GM12878 (cell line): Measurements from ENCODE around the gene CAPN8. TPM values are rescaled to one million over a fixed set of nuclear protein-coding genes. Genes with fewer than 3 reads are reported as not detected.

Source experiments
- ATAC-seq: fragments of 200-7000 bp; cut with Tn5 transposase; 3 replicates; pipeline ENCODE4 v1.9.1; 2020; ENCODE audit warnings: mild to moderate bottlenecking, moderate library complexity
- Bru-seq: library from RNA; stranded (reverse); fragments of 400-500 nt; gene quantifications from one replicate; lab custom pipeline; 2021; lab: Mats Ljungman, UMichigan
- BruChase-seq, 2 experiments: library from RNA; stranded (reverse); fragments of 400-500 nt; gene quantifications; one replicate each; lab custom pipeline; 2021; lab: Mats Ljungman, UMichigan
- BruUV-seq: library from RNA; stranded (reverse); fragments of 400-500 nt; replicated peaks from 2 replicates; lab custom pipeline; 2021; lab: Mats Ljungman, UMichigan
- CTCF ChIA-PET: fragments of 300-600 bp; sonication (Branson Sonifier 250); formaldehyde crosslinking; extraction: SDS; loops from one replicate; lab custom pipeline; 2021; ENCODE audit warnings: inconsistent platforms; lab: Yijun Ruan, JAX
- POLR2A ChIA-PET: fragments of 350-600 bp; formaldehyde crosslinking; extraction: SDS; loops from one replicate; lab custom pipeline; 2021; ENCODE audit warnings: inconsistent platforms; lab: Charles Lee
- RAD21 ChIA-PET: fragments of 300-600 bp; sonication (Branson Sonifier 250); formaldehyde crosslinking; loops from one replicate; lab custom pipeline; 2023; ENCODE audit warnings: antibody characterized with exemption; ENCODE audit not compliant: unreplicated experiment; lab: Charles Lee
- SMC1A ChIA-PET: fragments of 300-600 bp; sonication (Branson Sonifier 250); formaldehyde crosslinking; loops from one replicate; lab custom pipeline; 2023; ENCODE audit not compliant: unreplicated experiment, uncharacterized antibody; lab: Charles Lee
- DNase-seq: peaks from one replicate; pipeline ENCODE4 v3.0.0-alpha.2; 2011; ENCODE audit warnings: low read depth, low spot score
- FAIRE-seq: peaks from 3 replicates; lab custom pipeline; 2011; peaks lifted over from hg19 to GRCh38; lab: Jason Lieb, UNC
- H2AFZ ChIP-seq: 2 replicates; pipeline ENCODE4 v1.6.0; 2011; ENCODE audit warnings: low read depth, low read length, control low read depth; ENCODE audit not compliant: control insufficient read depth
- H3K27ac ChIP-seq: 2 replicates; pipeline ENCODE4 v1.5.1; 2011; ENCODE audit warnings: control low read depth; ENCODE audit not compliant: control insufficient read depth, insufficient read depth
- H3K27me3 ChIP-seq, 2 experiments: replicated peaks in 1 of 2; 2 replicates each; pipeline versions ENCODE4 v1.6.0 to v1.6.1; 2011; ENCODE audit warnings: low read length in 1 of 2; ENCODE audit not compliant: control insufficient read depth in 2 of 2, insufficient read depth in 2 of 2
- H3K36me3 ChIP-seq, 2 experiments: 2 replicates each; pipeline ENCODE4 v1.5.1; 2011; ENCODE audit warnings: low read length in 1 of 2; ENCODE audit not compliant: control insufficient read depth in 2 of 2, insufficient read depth in 2 of 2
- H3K4me1 ChIP-seq: 2 replicates; pipeline ENCODE4 v1.6.1; 2011; ENCODE audit warnings: mild to moderate bottlenecking, low read length, moderate library complexity, mixed read lengths; ENCODE audit not compliant: control insufficient read depth, insufficient read depth
- H3K4me2 ChIP-seq: 2 replicates; pipeline ENCODE4 v1.6.0; 2011; ENCODE audit warnings: control low read depth; ENCODE audit not compliant: control insufficient read depth, insufficient read depth
- H3K4me3 ChIP-seq: fragments of 200-600 bp; sonication (generic); 2 replicates; pipeline ENCODE4 v1.5.1; 2016
- H3K79me2 ChIP-seq: 2 replicates; pipeline ENCODE4 v1.6.0; 2011; ENCODE audit warnings: low read length; ENCODE audit not compliant: control insufficient read depth, insufficient read depth
- H3K9ac ChIP-seq: 2 replicates; pipeline ENCODE4 v1.8.0; 2011; ENCODE audit warnings: low read length, control low read depth, mixed read lengths; ENCODE audit not compliant: control insufficient read depth, insufficient read depth
- H3K9me3 ChIP-seq: replicated peaks from 3 replicates; pipeline ENCODE4 v1.5.1; 2011; ENCODE audit warnings: mild to moderate bottlenecking, low read length; ENCODE audit not compliant: control insufficient read depth, insufficient read depth
- H4K20me1 ChIP-seq: 2 replicates; pipeline ENCODE4 v1.6.0; 2011; ENCODE audit not compliant: control insufficient read depth, insufficient read depth
- FOXK2 ChIP-seq: fragments of 450-650 bp; IDR thresholded peaks from 2 replicates; pipeline ENCODE4 v1.6.1; 2017; ENCODE audit warnings: mild to moderate bottlenecking, moderate library complexity
- MEF2A ChIP-seq: IDR thresholded peaks from 2 replicates; pipeline ENCODE4 v1.6.1; 2011; ENCODE audit warnings: low read depth, mild to moderate bottlenecking, low read length, moderate library complexity; ENCODE audit not compliant: insufficient read depth
- NFYB ChIP-seq: IDR thresholded peaks from 2 replicates; pipeline ENCODE4 v1.6.1; 2011; ENCODE audit warnings: low read depth, mild to moderate bottlenecking, low read length, improper control_type of control experiment, moderate library complexity; ENCODE audit not compliant: insufficient read depth
- NR2C1 ChIP-seq: fragments of 450-650 bp; IDR thresholded peaks from 2 replicates; pipeline ENCODE4 v1.6.1; 2017; ENCODE audit warnings: antibody characterized with exemption, mild to moderate bottlenecking, moderate library complexity
- RAD51 ChIP-seq: fragments of 450-650 bp; IDR thresholded peaks from 2 replicates; pipeline ENCODE4 v1.6.1; 2016; ENCODE audit warnings: moderate library complexity, mild to moderate bottlenecking, inconsistent platforms
- SIN3A ChIP-seq: IDR thresholded peaks from 2 replicates; pipeline ENCODE4 v1.6.1; 2012; ENCODE audit warnings: low read depth, low read length, improper control_type of control experiment
- SMARCA5 ChIP-seq: fragments of 450-650 bp; IDR thresholded peaks from 2 replicates; pipeline ENCODE4 v1.6.1; 2017; ENCODE audit warnings: mild to moderate bottlenecking
- SREBF2 ChIP-seq: IDR thresholded peaks from 2 replicates; pipeline ENCODE4 v1.6.1; 2012; ENCODE audit warnings: mild to moderate bottlenecking, low read length
- TAF1 ChIP-seq: IDR thresholded peaks from 2 replicates; pipeline ENCODE4 v1.6.1; 2011; ENCODE audit warnings: mild to moderate bottlenecking, low read depth, low read length, borderline replicate concordance
- ZNF207 ChIP-seq: fragments of 450-650 bp; IDR thresholded peaks from 2 replicates; pipeline ENCODE4 v1.6.1; 2014; ENCODE audit warnings: antibody characterized with exemption, mild to moderate bottlenecking, borderline replicate concordance
- ZNF24 ChIP-seq: fragments of 450-650 bp; IDR thresholded peaks from 2 replicates; pipeline ENCODE4 v1.6.1; 2017; ENCODE audit warnings: antibody characterized with exemption, mild to moderate bottlenecking
- WGBS: methylation state at CpG from one replicate; pipeline ENCODE4 v1.1.6; 2016; ENCODE audit warnings: low lambda C conversion rate; ENCODE audit not compliant: insufficient replicate concordance, insufficient coverage; ENCODE audit errors: missing lambda C conversion rate; 5-methylcytosine and 5-hydroxymethylcytosine counted together
- in situ Hi-C: fragments of 300-500 bp; cut with MboI; formaldehyde crosslinking; loops from 9 replicates; pipeline ENCODE4 v1.14.3; 2018; ENCODE audit warnings: mixed read lengths
- intact Hi-C: fragments of 100-400 bp; cut with micrococcal nuclease; formaldehyde crosslinking; loops from one replicate; pipeline ENCODE4 v1.14.2; 2022; ENCODE audit not compliant: unreplicated experiment
- long read RNA-seq, 2 experiments: library from polyadenylated mRNA; unstranded; transcript quantifications; one replicate each; pipeline ENCODE4 v2.0.0, GENCODE V29; 2019 to 2020
- polyA minus RNA-seq, 3 experiments: library from RNA; depleted of rRNA, polyadenylated mRNA; stranded (reverse); fragments of >200 nt; gene quantifications; 2 replicates each; pipeline ENCODE4 v1.2.3, GENCODE V29; 2011
- polyA plus RNA-seq, 11 experiments: library from polyadenylated mRNA; depleted of rRNA in 4 of 11; unstranded in 6 of 11; stranded (reverse) in 5 of 11; fragments of >200 nt; fragmentation: Nextera tagmentation in 4 of 11; fragmentation: Illumina TruSeq in 1 of 11; extraction: Ambion mirVana in 4 of 11; extraction: Trizol in 1 of 11; gene quantifications; 1 replicate in 1 of 11; 2 replicates in 10 of 11; pipeline versions ENCODE4 v1.2.1 to v1.2.3, GENCODE V29; 2011 to 2016; ENCODE audit warnings: inconsistent platforms in 2 of 11, missing spikeins in 2 of 11, low read depth in 1 of 11
- total RNA-seq, 4 experiments: library from RNA; depleted of rRNA in 3 of 4; stranded (reverse); fragments of >200 nt in 3 of 4; fragmentation: Illumina TruSeq in 1 of 4; extraction: Trizol in 1 of 4; gene quantifications; 2 replicates each; pipeline versions ENCODE4 v1.2.1 to v1.2.3, GENCODE V29; 2013 to 2021
- TF ChIP-seq, protein P1 (sequence below): fragments of 450-650 bp; IDR thresholded peaks from 2 replicates; pipeline ENCODE4 v1.6.1; 2016; ENCODE audit warnings: mild to moderate bottlenecking, moderate library complexity, borderline replicate concordance
- TF ChIP-seq, protein P2 (sequence below): IDR thresholded peaks from 2 replicates; pipeline ENCODE4 v1.6.1; 2012; ENCODE audit warnings: low read length, inconsistent platforms

CAPN8 gene
- 2.5 TPM in 2 replicates for total RNA-seq (2013; cell fraction: nucleolus; rRNA removed)
- total RNA-seq (2014; rRNA removed) (7.4 and 8.3 TPM in 2 replicates), total RNA-seq (2014; rRNA removed; fragmentation: Illumina TruSeq; extraction: Trizol) (6.4 and 7.3 TPM in 2 replicates), total RNA-seq (2021) (7.5 and 7.6 TPM in 2 replicates), polyA plus RNA-seq (2011; rRNA removed) (9.8 and 13.5 TPM in 2 replicates), polyA plus RNA-seq (2014; fragmentation: Illumina TruSeq; extraction: Trizol) (8.4 and 8.6 TPM in 2 replicates), polyA plus RNA-seq (2014; fragmentation: Nextera tagmentation; extraction: Ambion mirVana) (10 to 100 TPM; 21.8 to 30.7 TPM), polyA plus RNA-seq (2014; rRNA removed) (10.7 and 11.0 TPM in 2 replicates), polyA plus RNA-seq (2016; fragmentation: Nextera tagmentation; extraction: Ambion mirVana) (10 to 100 TPM; 14.4 to 16.0 TPM), polyA minus RNA-seq (2011; rRNA and poly(A)+ RNA removed) (3.0 and 5.3 TPM in 2 replicates), Bru-seq, nascent RNA (percentile 39 among the genes with signal in this experiment), BruChase-seq, experiment 1, labeled RNA remaining after a 6-hour chase (percentile 39 among the genes with signal in this experiment), BruChase-seq, experiment 2, labeled RNA remaining after a 2-hour chase (percentile 37 among the genes with signal in this experiment)
- polyA plus RNA-seq (2011; ENCODE audit: low read depth): 0.64 TPM
- polyA plus RNA-seq (2011; cell fraction: cytosol; rRNA removed): 11.4 and 14.2 TPM in 2 replicates
- 15.4 and 23.1 TPM in 2 replicates for polyA plus RNA-seq (2011; cell fraction: nucleus; rRNA removed)
- 0.66 TPM in 1 of 2 replicates, not detected in the other for polyA plus RNA-seq (2012)
- not detected in 2 replicates for polyA minus RNA-seq (2011; cell fraction: cytosol; rRNA and poly(A)+ RNA removed)
- 1.1 and 2.9 TPM in 2 replicates for polyA minus RNA-seq (2011; cell fraction: nucleus; rRNA and poly(A)+ RNA removed)
- long read RNA-seq, experiment 1, partial matches to known transcripts: 1 of 4 reads
- long read RNA-seq, experiment 1, other reads (novel, unspliced or antisense): 0 of 4 reads
- long read RNA-seq, experiment 2, transcript CAPN8-204 (7 exons, 695 nt): major isoform, 9 of 20 reads
- long read RNA-seq, experiment 2, partial matches to known transcripts: 5 of 20 reads
- long read RNA-seq, experiment 2, other reads (novel, unspliced or antisense): 6 of 20 reads

- Histone ChIP-seq H3K27me3 (peaks cover 0 to 2% of the 10 kb centered on the region in 2 experiments; a peak in 1 of 4 replicates), H2AFZ (no peak within 1 kb of the TSS), H3K79me2 (no peaks in the 10 kb centered on the region), H3K27ac (no peak within 1 kb of the TSS), H3K4me1 (no peaks in the 10 kb centered on the region), H3K4me2 (no peak within 1 kb of the TSS), H3K9me3 (no peaks in the 10 kb centered on the region), H3K36me3 (no peaks in the 10 kb centered on the region), H3K9ac (no peak within 1 kb of the TSS), H3K4me3 (no peak within 1 kb of the TSS), H4K20me1 (no peaks in the 10 kb centered on the region)
- in situ Hi-C loops (no loop called here), intact Hi-C loops (loop anchor here (5.0 kb wide), 1 partner anchor 133 kb away; no protein-coding TSS in a partner anchor)
- POLR2A ChIA-PET: interaction anchor here (0.5 kb wide), 1 partner anchor 653 kb away, joined by 4 read pairs; no protein-coding TSS in a partner anchor
- DNase-seq (no peak), FAIRE-seq (no peak), ATAC-seq (no peak)
- SMC1A ChIA-PET: no interaction called here
- no TSS peak for BruUV-seq
- CTCF ChIA-PET: no interaction called here
- WGBS: 19% methylated on average over 6 of the region's 6 CpGs
- RAD21 ChIA-PET: interaction anchor here (1.7 kb wide), 1 partner anchor 109 kb away, joined by 3 read pairs; no protein-coding TSS in a partner anchor
- no peak for TF ChIP-seq TAF1
- TF ChIP-seq, protein P1, sequence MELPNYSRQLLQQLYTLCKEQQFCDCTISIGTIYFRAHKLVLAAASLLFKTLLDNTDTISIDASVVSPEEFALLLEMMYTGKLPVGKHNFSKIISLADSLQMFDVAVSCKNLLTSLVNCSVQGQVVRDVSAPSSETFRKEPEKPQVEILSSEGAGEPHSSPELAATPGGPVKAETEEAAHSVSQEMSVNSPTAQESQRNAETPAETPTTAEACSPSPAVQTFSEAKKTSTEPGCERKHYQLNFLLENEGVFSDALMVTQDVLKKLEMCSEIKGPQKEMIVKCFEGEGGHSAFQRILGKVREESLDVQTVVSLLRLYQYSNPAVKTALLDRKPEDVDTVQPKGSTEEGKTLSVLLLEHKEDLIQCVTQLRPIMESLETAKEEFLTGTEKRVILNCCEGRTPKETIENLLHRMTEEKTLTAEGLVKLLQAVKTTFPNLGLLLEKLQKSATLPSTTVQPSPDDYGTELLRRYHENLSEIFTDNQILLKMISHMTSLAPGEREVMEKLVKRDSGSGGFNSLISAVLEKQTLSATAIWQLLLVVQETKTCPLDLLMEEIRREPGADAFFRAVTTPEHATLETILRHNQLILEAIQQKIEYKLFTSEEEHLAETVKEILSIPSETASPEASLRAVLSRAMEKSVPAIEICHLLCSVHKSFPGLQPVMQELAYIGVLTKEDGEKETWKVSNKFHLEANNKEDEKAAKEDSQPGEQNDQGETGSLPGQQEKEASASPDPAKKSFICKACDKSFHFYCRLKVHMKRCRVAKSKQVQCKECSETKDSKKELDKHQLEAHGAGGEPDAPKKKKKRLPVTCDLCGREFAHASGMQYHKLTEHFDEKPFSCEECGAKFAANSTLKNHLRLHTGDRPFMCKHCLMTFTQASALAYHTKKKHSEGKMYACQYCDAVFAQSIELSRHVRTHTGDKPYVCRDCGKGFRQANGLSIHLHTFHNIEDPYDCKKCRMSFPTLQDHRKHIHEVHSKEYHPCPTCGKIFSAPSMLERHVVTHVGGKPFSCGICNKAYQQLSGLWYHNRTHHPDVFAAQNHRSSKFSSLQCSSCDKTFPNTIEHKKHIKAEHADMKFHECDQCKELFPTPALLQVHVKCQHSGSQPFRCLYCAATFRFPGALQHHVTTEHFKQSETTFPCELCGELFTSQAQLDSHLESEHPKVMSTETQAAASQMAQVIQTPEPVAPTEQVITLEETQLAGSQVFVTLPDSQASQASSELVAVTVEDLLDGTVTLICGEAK: no peak
- TF ChIP-seq, protein P2, sequence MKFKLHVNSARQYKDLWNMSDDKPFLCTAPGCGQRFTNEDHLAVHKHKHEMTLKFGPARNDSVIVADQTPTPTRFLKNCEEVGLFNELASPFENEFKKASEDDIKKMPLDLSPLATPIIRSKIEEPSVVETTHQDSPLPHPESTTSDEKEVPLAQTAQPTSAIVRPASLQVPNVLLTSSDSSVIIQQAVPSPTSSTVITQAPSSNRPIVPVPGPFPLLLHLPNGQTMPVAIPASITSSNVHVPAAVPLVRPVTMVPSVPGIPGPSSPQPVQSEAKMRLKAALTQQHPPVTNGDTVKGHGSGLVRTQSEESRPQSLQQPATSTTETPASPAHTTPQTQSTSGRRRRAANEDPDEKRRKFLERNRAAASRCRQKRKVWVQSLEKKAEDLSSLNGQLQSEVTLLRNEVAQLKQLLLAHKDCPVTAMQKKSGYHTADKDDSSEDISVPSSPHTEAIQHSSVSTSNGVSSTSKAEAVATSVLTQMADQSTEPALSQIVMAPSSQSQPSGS: no peak
- TF ChIP-seq SMARCA5: no peak
- TF ChIP-seq NFYB: no peak
- TF ChIP-seq FOXK2: no peak
- TF ChIP-seq SIN3A: no peak
- no peak for TF ChIP-seq RAD51
- no peak for TF ChIP-seq ZNF207
- TF ChIP-seq ZNF24: no peak
- no peak for TF ChIP-seq MEF2A
- TF ChIP-seq SREBF2: no peak
- TF ChIP-seq NR2C1: no peak
Measured at GRCh38 chr1:223665592-223666312, at the start of gene CAPN8. TSS of gene CAPN8 (minus strand) at chr1:223665701. CDS start at chr1:223665646, 55 bp downstream.
